Embryonic facial prominence (tissue), 1 donor: ENCODE measurements around the gene NCKAP5.
"Not testable (repeated sequence)": the region's sequence is repeated elsewhere in the genome, so short reads cannot be mapped to it uniquely, and the experiment has no call there.

Experiments
- DNase-seq: peaks from one replicate; pipeline ENCODE4 v3.0.0-alpha.2; 2016; ENCODE audit errors: extremely low spot score

Gene NCKAP5

GRCh38 chr2:133209325-133209724 lies 358.9 kb downstream of the NCKAP5 start:
- no peak for DNase-seq

GRCh38 chr2:133206666-133207065 lies 361.6 kb downstream of the NCKAP5 start:
- not testable (repeated sequence) for DNase-seq

- no peak for DNase-seq
Measured at GRCh38 chr2:133204421-133204820, 363.8 kb downstream of the NCKAP5 start.

- DNase-seq, result no peak
Measured at GRCh38 chr2:133200684-133201421, 367.4 kb downstream of the NCKAP5 start.

GRCh38 chr2:133198678-133199077 lies 369.6 kb downstream of the NCKAP5 start:
- DNase-seq, result no peak

- no peak for DNase-seq
Measured at GRCh38 chr2:133197156-133197555, 371.1 kb downstream of the NCKAP5 start.

- no peak for DNase-seq
Measured at GRCh38 chr2:133194777-133195335, 373.4 kb downstream of the NCKAP5 start.

GRCh38 chr2:133194362-133194655 lies 374.0 kb downstream of the NCKAP5 start:
- DNase-seq, result no peak

- no peak for DNase-seq
Measured at GRCh38 chr2:133193544-133194361, 374.5 kb downstream of the NCKAP5 start.

GRCh38 chr2:133192028-133192427 lies 376.2 kb downstream of the NCKAP5 start:
- no peak for DNase-seq

GRCh38 chr2:133177196-133177595 lies 391.1 kb downstream of the NCKAP5 start:
- no peak for DNase-seq

- no peak for DNase-seq
Measured at GRCh38 chr2:133175926-133176325, 392.3 kb downstream of the NCKAP5 start.

- DNase-seq, result no peak
Measured at GRCh38 chr2:133173224-133173623, 395.0 kb downstream of the NCKAP5 start.

- DNase-seq, result peak; percentile 36
Measured at GRCh38 chr2:133171393-133172004, 396.8 kb downstream of the NCKAP5 start.

- DNase-seq, result no peak
Measured at GRCh38 chr2:133169274-133169912, 398.9 kb downstream of the NCKAP5 start.

GRCh38 chr2:133167990-133168389 lies 400.3 kb downstream of the NCKAP5 start:
- no peak for DNase-seq

- DNase-seq, result no peak
Measured at GRCh38 chr2:133167223-133167622, 401.0 kb downstream of the NCKAP5 start.

GRCh38 chr2:133166031-133166430 lies 402.2 kb downstream of the NCKAP5 start:
- DNase-seq, result no peak

GRCh38 chr2:133163111-133163510 lies 405.2 kb downstream of the NCKAP5 start:
- DNase-seq, result no peak

- no peak for DNase-seq
Measured at GRCh38 chr2:133158442-133158841, 409.8 kb downstream of the NCKAP5 start.

GRCh38 chr2:133158024-133158423 lies 410.2 kb downstream of the NCKAP5 start:
- DNase-seq, result no peak

GRCh38 chr2:133157141-133157540 lies 411.1 kb downstream of the NCKAP5 start:
- no peak for DNase-seq
